IMR-90 (cell line): ENCODE measurements around the gene TMEM131. TPM values are rescaled to one million over a fixed set of nuclear protein-coding genes. Genes with fewer than 3 reads are reported as not detected.

Experiments
- ATAC-seq: fragments of 200-7000 bp; cut with Tn5 transposase; 2 replicates; pipeline ENCODE4 v1.9.1; 2020; ENCODE audit warnings: low read depth, mild to moderate bottlenecking, moderate library complexity
- BruUV-seq: library from RNA; stranded (reverse); fragments of 400-500 nt; replicated peaks from 2 replicates; lab custom pipeline; 2021; lab: Mats Ljungman, UMichigan
- CTCF ChIA-PET: fragments of 300-600 bp; formaldehyde crosslinking; extraction: SDS; loops from one replicate; lab custom pipeline; 2021; ENCODE audit warnings: antibody characterized with exemption; lab: Yijun Ruan, JAX
- POLR2A ChIA-PET: fragments of 300-600 bp; sonication (Branson Sonifier 250); formaldehyde crosslinking; loops from one replicate; lab custom pipeline; 2022; ENCODE audit warnings: antibody characterized with exemption; ENCODE audit not compliant: unreplicated experiment; lab: Charles Lee
- DNase-seq: peaks from one replicate; pipeline ENCODE4 v3.0.0; 2013
- H2AFZ ChIP-seq: replicated peaks from 2 replicates; pipeline ENCODE3; 2013; ENCODE audit warnings: low read length, mild to moderate bottlenecking; ENCODE audit not compliant: poor library complexity
- H2AK5ac ChIP-seq: 2 replicates; pipeline ENCODE4 v1.6.1; 2013; ENCODE audit warnings: low read depth, low read length, inconsistent platforms
- H2AK9ac ChIP-seq: replicated peaks from 2 replicates; pipeline ENCODE3; 2013; ENCODE audit warnings: mild to moderate bottlenecking, low read depth, low read length, moderate library complexity; ENCODE audit not compliant: poor library complexity
- H2BK120ac ChIP-seq: 2 replicates; pipeline ENCODE4 v1.6.1; 2013; ENCODE audit warnings: low read depth, low read length, inconsistent platforms
- H2BK15ac ChIP-seq: 3 replicates; pipeline ENCODE4 v1.6.1; 2013; ENCODE audit warnings: low read depth, low read length, inconsistent platforms
- H2BK20ac ChIP-seq: 2 replicates; pipeline ENCODE4 v1.6.1; 2013; ENCODE audit warnings: low read depth, mild to moderate bottlenecking, inconsistent platforms, low read length, moderate library complexity
- H2BK5ac ChIP-seq: 2 replicates; pipeline ENCODE4 v1.6.1; 2013; ENCODE audit warnings: mild to moderate bottlenecking, low read depth, low read length, inconsistent platforms; ENCODE audit not compliant: poor library complexity, severe bottlenecking
- H3K14ac ChIP-seq: replicated peaks from 2 replicates; pipeline ENCODE4 v1.6.1; 2013; ENCODE audit warnings: low read depth, low read length, inconsistent platforms
- H3K18ac ChIP-seq: 2 replicates; pipeline ENCODE4 v1.6.1; 2013; ENCODE audit warnings: low read depth, low read length, control low read depth
- H3K23ac ChIP-seq: 2 replicates; pipeline ENCODE4 v1.6.1; 2013; ENCODE audit warnings: low read depth, low read length, inconsistent platforms
- H3K27ac ChIP-seq: 2 replicates; pipeline ENCODE4 v1.5.1; 2013; ENCODE audit warnings: mild to moderate bottlenecking, control low read depth, low read length; ENCODE audit not compliant: insufficient read depth
- H3K27me3 ChIP-seq: 2 replicates; pipeline ENCODE4 v1.6.1; 2013; ENCODE audit warnings: low read length; ENCODE audit not compliant: control insufficient read depth, insufficient read depth
- H3K36me3 ChIP-seq: 2 replicates; pipeline ENCODE4 v1.6.1; 2013; ENCODE audit warnings: low read length, mixed read lengths; ENCODE audit not compliant: control insufficient read depth, insufficient read depth
- H3K4ac ChIP-seq: 2 replicates; pipeline ENCODE4 v1.6.1; 2013; ENCODE audit warnings: low read depth, low read length, inconsistent platforms
- H3K4me1 ChIP-seq: 2 replicates; pipeline ENCODE4 v1.6.1; 2013; ENCODE audit warnings: low read length, mixed read lengths; ENCODE audit not compliant: control insufficient read depth, insufficient read depth
- H3K4me2 ChIP-seq: 2 replicates; pipeline ENCODE4 v1.6.1; 2013; ENCODE audit warnings: low read depth, mild to moderate bottlenecking, control low read depth, low read length, moderate library complexity
- H3K4me3 ChIP-seq: 2 replicates; pipeline ENCODE4 v1.5.1; 2013; ENCODE audit warnings: low read depth, mild to moderate bottlenecking, control low read depth, low read length, moderate library complexity; ENCODE audit not compliant: insufficient read depth
- H3K56ac ChIP-seq: 2 replicates; pipeline ENCODE4 v1.6.1; 2013; ENCODE audit warnings: low read length, inconsistent platforms; ENCODE audit not compliant: insufficient read depth; ENCODE audit errors: extremely low read depth
- H3K79me1 ChIP-seq, 2 experiments: 2 replicates each; pipeline ENCODE4 v1.6.1; 2013; ENCODE audit warnings: low read length in 2 of 2, inconsistent platforms in 1 of 2, low read depth in 1 of 2
- H3K9ac ChIP-seq: 2 replicates; pipeline ENCODE4 v1.6.1; 2013; ENCODE audit warnings: low read depth, low read length, control low read depth
- H3K9me1 ChIP-seq: 2 replicates; pipeline ENCODE4 v1.6.1; 2013; ENCODE audit warnings: low read length, inconsistent platforms; ENCODE audit not compliant: insufficient read depth
- H3K9me3 ChIP-seq: 2 replicates; pipeline ENCODE4 v1.6.1; 2013; ENCODE audit warnings: low read length; ENCODE audit not compliant: control insufficient read depth, insufficient read depth
- H4K20me1 ChIP-seq: 2 replicates; pipeline ENCODE4 v1.6.1; 2013; ENCODE audit warnings: low read length, inconsistent platforms; ENCODE audit not compliant: insufficient read depth
- H4K5ac ChIP-seq: 2 replicates; pipeline ENCODE4 v1.6.1; 2013; ENCODE audit warnings: mild to moderate bottlenecking, low read depth, low read length, control low read depth
- H4K8ac ChIP-seq, 2 experiments: 2 replicates each; pipeline ENCODE4 v1.6.1; 2013; ENCODE audit warnings: low read depth in 2 of 2, low read length in 2 of 2, control low read depth in 1 of 2, inconsistent platforms in 1 of 2
- H4K91ac ChIP-seq: 2 replicates; pipeline ENCODE4 v1.6.1; 2013; ENCODE audit warnings: low read depth, low read length, inconsistent platforms; ENCODE audit not compliant: insufficient read depth
- BHLHE40 ChIP-seq: fragments of 150-350 bp; IDR thresholded peaks from 2 replicates; pipeline ENCODE4 v1.6.1; 2016; ENCODE audit warnings: mild to moderate bottlenecking, low read depth, low read length
- CEBPB ChIP-seq: IDR thresholded peaks from 2 replicates; pipeline ENCODE4 v1.6.1; 2012; ENCODE audit warnings: low read depth, low read length, improper control_type of control experiment
- FOS ChIP-seq: fragments of 150-350 bp; IDR thresholded peaks from 2 replicates; pipeline ENCODE4 v1.6.1; 2016; ENCODE audit warnings: low read depth, low read length
- POLR2A ChIP-seq: IDR thresholded peaks from 2 replicates; pipeline ENCODE4 v1.6.1; 2012; ENCODE audit warnings: mild to moderate bottlenecking, low read depth, low read length
- RFX5 ChIP-seq: IDR thresholded peaks from 2 replicates; pipeline ENCODE4 v1.8.0; 2012; ENCODE audit warnings: low read depth, mild to moderate bottlenecking, low read length, moderate library complexity
- SMC3 ChIP-seq: fragments of 150-350 bp; IDR thresholded peaks from 2 replicates; pipeline ENCODE4 v1.6.1; 2016; ENCODE audit warnings: low read depth, mild to moderate bottlenecking, antibody characterized with exemption, low read length, moderate library complexity
- WGBS, 2 experiments: methylation state at CpG; one replicate each; pipeline versions ENCODE4 v1.1.5 to v1.1.7; 2013; ENCODE audit warnings: missing lambda C conversion rate in 2 of 2; ENCODE audit not compliant: insufficient read length in 1 of 2; ENCODE audit errors: extremely low coverage in 2 of 2; 5-methylcytosine and 5-hydroxymethylcytosine counted together
- dilution Hi-C: fragments of 300-500 bp; cut with HindIII; formaldehyde crosslinking; loops from one replicate; pipeline ENCODE4 v1.14.3; 2018; ENCODE audit warnings: low sequenced_read_pairs; ENCODE audit not compliant: unreplicated experiment
- in situ Hi-C: fragments of 300-500 bp; cut with MboI; formaldehyde crosslinking; loops from 3 replicates; pipeline ENCODE4 v1.14.3; 2019; ENCODE audit warnings: low sequenced_read_pairs, inconsistent platforms, mixed read lengths
- intact Hi-C: fragments of 100-400 bp; cut with micrococcal nuclease; formaldehyde crosslinking; loops from 2 replicates; pipeline ENCODE4 v1.10.0; 2022
- microRNA-seq, 2 experiments: library from miRNA; stranded (forward) in 1 of 2; unstranded in 1 of 2; fragments of 10-50 nt in 1 of 2; fragments of <30 nt in 1 of 2; gene quantifications in 1 of 2; microRNA quantifications in 1 of 2; one replicate each; pipeline versions ENCODE3 to v1.1.0; 2013 to 2020; ENCODE audit not compliant: insufficient read depth in 1 of 2, insufficient read length in 1 of 2, unreplicated experiment in 1 of 2
- polyA plus RNA-seq, 3 experiments: library from polyadenylated mRNA; depleted of rRNA; stranded (reverse); fragments of >200 nt; gene quantifications; 2 replicates each; pipeline ENCODE4 v1.2.3, GENCODE V29; 2012; ENCODE audit warnings: low replicate concordance in 1 of 3
- small RNA-seq, 5 experiments: library from RNA; depleted of rRNA; stranded (forward); fragments of <200 nt; gene quantifications; one replicate each; pipeline ENCODE3, GENCODE V24; 2012
- total RNA-seq: library from RNA; depleted of rRNA; stranded (reverse); fragments of >200 nt; gene quantifications from 2 replicates; pipeline ENCODE4 v1.2.3, GENCODE V29; 2012; rRNA removed

Gene TMEM131
- total and polyA plus RNA-seq, 2 of the 4 experiments (the other 2 are of a cell fraction), result 13.3 to 14.0 TPM

- Histone ChIP-seq H2BK20ac (no peak overlapping the region), H3K4me3 (no peak overlapping the region), H3K4me1 (no peaks in the 10 kb centered on the region), H3K9ac (no peak overlapping the region), H4K8ac (no peak overlapping the region), H3K9me1 (no peaks in the 10 kb centered on the region), H3K79me1 (no peaks in the 10 kb centered on the region), H3K4me2 (no peak overlapping the region), H3K23ac (no peak overlapping the region), H4K20me1 (no peaks in the 10 kb centered on the region), H3K27ac (no peak overlapping the region), H2AK9ac (no peak overlapping the region), H3K18ac (no peak overlapping the region), H3K4ac (no peak overlapping the region), H2BK15ac (no peak overlapping the region), H2BK120ac (no peak overlapping the region), H2AK5ac (no peak overlapping the region), H3K36me3 (no peaks in the 10 kb centered on the region), H4K5ac (no peak overlapping the region), H4K91ac (no peak overlapping the region), H3K9me3 (no peaks in the 10 kb centered on the region), H3K14ac (no peak overlapping the region), H3K27me3 (peaks cover 16% of the 10 kb centered on the region), H3K56ac (no peak overlapping the region), H2AFZ (no peak overlapping the region), H2BK5ac (no peak overlapping the region)
- no TSS peak for BruUV-seq
- WGBS, 2 experiments, result 14% methylated on average over 5 of the region's 11 CpGs; no CpG with 5 or more reads in 1 of the 2 experiments
- DNase-seq, result no peak
- in situ Hi-C loops (loop anchor here (10.0 kb wide), 1 partner anchor 678 kb away; no protein-coding TSS in a partner anchor), dilution Hi-C loops (no loop called here), intact Hi-C loops (loop anchor here (10.0 kb wide), 2 partner anchors 58 to 1128 kb away; no protein-coding TSS in a partner anchor)
- CTCF ChIA-PET, result interaction anchor here (1.1 kb wide), 1 partner anchor 116 kb away, joined by 3 read pairs; no protein-coding TSS in a partner anchor
- no peak for ATAC-seq
- TF ChIP-seq RFX5 (no peak), FOS (no peak), CEBPB (no peak), POLR2A (no peak), SMC3 (no peak), BHLHE40 (no peak)
- POLR2A ChIA-PET, result no interaction called here
Measured at GRCh38 chr2:97706708-97707345, 288.9 kb downstream of the TMEM131 start.

Small RNAs within 50 kb of the gene (microRNA-seq; reads per million reads assigned to microRNA genes)
- gene HMGN1P36 (ENCODE audit: insufficient read depth, insufficient read length) (not detected), gene RNU7-96P (ENCODE audit: insufficient read depth, insufficient read length) (not detected)

Small RNAs within 50 kb of the gene (small RNA-seq; reads per million reads assigned to genes)
- gene HMGN1P36, result 0 reads per million in 5 experiments
- 0 reads per million in 5 experiments for gene RNU7-96P

Other genes starting within 250 kb of the TMEM131 start
- not detected in 2 replicates for gene VWA3B, start 91.2 kb upstream of the TMEM131 start, total RNA-seq
- not detected in 2 replicates for gene VWA3B, start 91.2 kb upstream of the TMEM131 start, polyA plus RNA-seq (2012; rRNA removed)